A549 (cell line): ENCODE results near the gene NEURL3. TPM values are rescaled to one million over a fixed set of nuclear protein-coding genes. Genes with fewer than 3 reads are reported as not detected.
"Not testable (repeated sequence)": the region's sequence is repeated elsewhere in the genome, so short reads cannot be mapped to it uniquely, and the experiment has no call there.

Source experiments
- ATAC-seq, 2 experiments: fragments of 200-7000 bp in 1 of 2; fragments of >200 bp in 1 of 2; cut with Nextera tagmentation in 1 of 2; cut with Tn5 transposase in 1 of 2; 3 replicates each; pipeline versions ENCODE4 v1.8.0 to v1.9.1; 2018 to 2020; ENCODE audit warnings: mild to moderate bottlenecking in 1 of 2, moderate library complexity in 1 of 2
- CTCF ChIA-PET: fragments of 300-600 bp; sonication (Branson Sonifier 250); formaldehyde crosslinking; extraction: SDS; loops from one replicate; lab custom pipeline; 2021; ENCODE audit warnings: antibody characterized with exemption, inconsistent platforms; lab: Yijun Ruan, JAX
- POLR2A ChIA-PET: fragments of 350-600 bp; formaldehyde crosslinking; extraction: SDS; loops from one replicate; lab custom pipeline; 2021; ENCODE audit warnings: antibody characterized with exemption, inconsistent platforms; lab: Yijun Ruan, JAX
- DNase-seq, 2 experiments: peaks; one replicate each; pipeline versions ENCODE4 v3.0.0 to v3.0.0-alpha.2; 2011 to 2016; ENCODE audit warnings: low read depth in 1 of 2, low spot score in 1 of 2
- FAIRE-seq: peaks from 2 replicates; lab custom pipeline; 2011; peaks lifted over from hg19 to GRCh38; lab: Jason Lieb, UNC
- H3K27ac ChIP-seq, 2 experiments: fragments of >200 bp; sonication (Bioruptor Twin); formaldehyde crosslinking; 3 replicates each; pipeline ENCODE4 v1.5.1; 2016 to 2017
- H3K4me1 ChIP-seq: fragments of >200 bp; sonication (Bioruptor Twin); formaldehyde crosslinking; 3 replicates; pipeline ENCODE4 v1.6.1; 2016
- H3K4me2 ChIP-seq: fragments of >200 bp; sonication (Bioruptor Twin); formaldehyde crosslinking; 3 replicates; pipeline ENCODE4 v1.6.1; 2016
- H3K4me3 ChIP-seq: fragments of >200 bp; sonication (Bioruptor Twin); formaldehyde crosslinking; 3 replicates; pipeline ENCODE4 v1.5.1; 2016
- H3K9me3 ChIP-seq: fragments of >200 bp; sonication (Bioruptor Twin); formaldehyde crosslinking; 3 replicates; pipeline ENCODE4 v1.6.1; 2016
- CEBPB ChIP-seq, 2 experiments: fragments of >200 bp in 1 of 2; sonication (Bioruptor Twin) in 1 of 2; formaldehyde crosslinking in 1 of 2; IDR thresholded peaks; 2 replicates each; pipeline ENCODE4 v1.6.1; 2012 to 2016
- ELK1 ChIP-seq: fragments of 150-350 bp; IDR thresholded peaks from 2 replicates; pipeline ENCODE4 v1.6.1; 2014; ENCODE audit warnings: low read depth, mild to moderate bottlenecking, low read length
- ESRRA ChIP-seq: fragments of 150-350 bp; IDR thresholded peaks from 2 replicates; pipeline ENCODE4 v1.6.1; 2014; ENCODE audit warnings: mild to moderate bottlenecking, low read length, borderline replicate concordance
- FOSL2 ChIP-seq, 2 experiments: fragments of 450-650 bp in 1 of 2; fragments of >200 bp in 1 of 2; sonication (Bioruptor Twin) in 1 of 2; formaldehyde crosslinking; IDR thresholded peaks; 2 replicates each; pipeline versions ENCODE4 v1.5.0 to v1.6.1; 2016 to 2020; ENCODE audit warnings: mild to moderate bottlenecking in 1 of 2, moderate library complexity in 1 of 2
- HEYL ChIP-seq: fragments of 250-450 bp; sonication (Bioruptor Pico); IDR thresholded peaks from 2 replicates; pipeline ENCODE4 v1.8.0; 2021; ENCODE audit warnings: mild to moderate bottlenecking, moderate library complexity
- HOXB5 ChIP-seq: fragments of 250-450 bp; sonication (Bioruptor Pico); IDR thresholded peaks from 2 replicates; pipeline ENCODE4 v1.5.0; 2020; ENCODE audit warnings: mild to moderate bottlenecking, moderate library complexity
- NFE2L2 ChIP-seq: fragments of 150-350 bp; conservative IDR thresholded peaks from 2 replicates; pipeline ENCODE4 v1.6.1; 2014; ENCODE audit warnings: low read length
- NR3C1 ChIP-seq: fragments of >200 bp; sonication (Bioruptor Twin); formaldehyde crosslinking; IDR thresholded peaks from 3 replicates; pipeline ENCODE4 v1.6.1; 2017
- RAD21 ChIP-seq, 2 experiments: fragments of >200 bp in 1 of 2; sonication (Bioruptor Twin) in 1 of 2; formaldehyde crosslinking in 1 of 2; IDR thresholded peaks in 1 of 2; conservative IDR thresholded peaks in 1 of 2; 2 replicates in 1 of 2; 3 replicates in 1 of 2; pipeline ENCODE4 v1.6.1; 2012 to 2018; ENCODE audit warnings: inconsistent platforms in 1 of 2
- RARB ChIP-seq: fragments of 250-450 bp; sonication (Bioruptor Pico); IDR thresholded peaks from 2 replicates; pipeline ENCODE4 v1.8.0; 2021; ENCODE audit warnings: mild to moderate bottlenecking, moderate library complexity
- REST ChIP-seq: fragments of 200-600 bp; sonication (generic); IDR thresholded peaks from 2 replicates; pipeline ENCODE4 v1.6.1; 2016; ENCODE audit warnings: antibody characterized with exemption, mild to moderate bottlenecking, moderate library complexity
- RNF2 ChIP-seq: fragments of 200-600 bp; sonication (generic); IDR thresholded peaks from 2 replicates; pipeline ENCODE4 v1.6.1; 2016; ENCODE audit warnings: low read depth, mild to moderate bottlenecking, antibody characterized with exemption, moderate library complexity, borderline replicate concordance
- TP53 ChIP-seq: fragments of 250-450 bp; sonication (Bioruptor Pico); IDR thresholded peaks from 2 replicates; pipeline ENCODE4 v1.5.0; 2021; ENCODE audit warnings: mild to moderate bottlenecking, moderate library complexity
- ZFP36 ChIP-seq: fragments of 450-650 bp; IDR thresholded peaks from 2 replicates; pipeline ENCODE4 v1.6.1; 2014; ENCODE audit warnings: borderline replicate concordance; ENCODE audit not compliant: partially characterized antibody
- ZNF302 ChIP-seq: fragments of 250-450 bp; sonication (Bioruptor Pico); IDR thresholded peaks from 2 replicates; pipeline ENCODE4 v1.9.0; 2021; ENCODE audit warnings: inconsistent platforms, mild to moderate bottlenecking, moderate library complexity
- WGBS: methylation state at CpG from one replicate; pipeline ENCODE4 v1.1.6; 2017; ENCODE audit errors: missing lambda C conversion rate; 5-methylcytosine and 5-hydroxymethylcytosine counted together
- polyA plus RNA-seq, 4 experiments: library from polyadenylated mRNA; depleted of rRNA in 3 of 4; stranded (reverse); fragments of >200 nt; fragmentation: RNase III in 1 of 4; extraction: RNeasy Plus Mini Kit Qiagen cat#74134 plus additional on column Dnase treatment in 1 of 4; gene quantifications; 2 replicates in 3 of 4; 3 replicates in 1 of 4; pipeline ENCODE4 v1.2.3, GENCODE V29; 2011 to 2017
- TF ChIP-seq, protein P1 (sequence below): IDR thresholded peaks from 2 replicates; pipeline ENCODE4 v1.6.1; 2012
- TF ChIP-seq, protein P2 (sequence below): fragments of 450-650 bp; IDR thresholded peaks from 2 replicates; pipeline ENCODE4 v1.6.1; 2014; ENCODE audit warnings: antibody characterized with exemption

NEURL3 gene
- polyA plus RNA-seq, 2 of the 4 experiments (the other 2 are of a cell fraction): 0.28 to 0.44 TPM

DNA sequence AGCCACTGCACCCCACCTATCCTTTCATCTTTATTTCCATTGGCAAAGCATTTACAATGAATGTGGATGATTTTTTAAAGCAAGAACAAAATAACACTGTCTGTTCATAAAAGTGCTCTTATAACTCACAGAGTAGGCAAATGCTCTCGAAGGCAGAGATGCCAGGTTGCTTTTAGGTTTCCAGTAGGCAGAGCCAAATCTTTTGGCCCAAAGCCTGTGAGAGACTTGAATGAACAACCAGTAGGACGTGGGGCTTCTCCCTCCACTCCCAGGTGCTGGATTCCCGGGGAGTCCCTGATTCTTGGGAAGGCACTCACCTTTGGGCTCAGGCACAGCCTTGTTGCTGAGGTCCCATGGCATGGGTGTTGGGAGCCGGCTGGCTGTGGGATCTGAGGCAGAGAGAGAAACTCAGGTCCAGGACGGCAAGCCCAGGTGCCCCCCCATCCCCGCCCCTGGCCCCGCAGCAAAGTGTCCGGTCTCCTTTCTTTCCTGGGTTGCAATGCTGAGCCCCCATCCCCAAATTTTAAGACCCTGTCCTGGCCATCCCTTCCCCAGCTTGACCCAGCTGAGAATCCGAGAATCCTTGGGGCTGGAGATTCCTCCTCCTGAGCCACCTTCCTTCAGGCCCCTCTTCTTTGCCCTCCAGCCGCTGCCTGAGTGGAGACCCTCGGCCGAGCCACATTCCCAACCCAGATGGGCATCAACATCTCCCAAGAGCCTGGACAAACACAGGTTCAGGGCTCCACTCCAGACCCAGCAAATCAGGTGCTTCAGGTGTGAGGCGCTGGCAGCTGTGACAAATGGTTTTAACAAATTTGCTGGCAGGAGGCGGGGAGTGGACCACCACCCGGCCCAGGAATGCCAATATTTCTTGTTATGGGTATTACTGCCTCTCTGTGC, 5.8 kb downstream of the NEURL3 start:
- Histone ChIP-seq H3K9me3 (no peaks in the 10 kb centered on the region), H3K4me3 (no peak overlapping the region), H3K4me2 (no peak overlapping the region), H3K4me1 (peaks cover 4% of the 10 kb centered on the region; the same call in 2 of the 3 replicates), H3K27ac (no peak overlapping the region)
- CTCF ChIA-PET: interaction anchor here (1.5 to 1.7 kb wide), 2 partner anchors 10 kb away, joined by 4 to 10 read pairs; no protein-coding TSS in a partner anchor
- TF ChIP-seq NFE2L2: no peak
- no peak for TF ChIP-seq HEYL (CRISPR knock-in tag)
- no peak for TF ChIP-seq ZNF302
- TF ChIP-seq, protein P1, sequence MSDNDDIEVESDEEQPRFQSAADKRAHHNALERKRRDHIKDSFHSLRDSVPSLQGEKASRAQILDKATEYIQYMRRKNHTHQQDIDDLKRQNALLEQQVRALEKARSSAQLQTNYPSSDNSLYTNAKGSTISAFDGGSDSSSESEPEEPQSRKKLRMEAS: no peak
- TF ChIP-seq, protein P2, sequence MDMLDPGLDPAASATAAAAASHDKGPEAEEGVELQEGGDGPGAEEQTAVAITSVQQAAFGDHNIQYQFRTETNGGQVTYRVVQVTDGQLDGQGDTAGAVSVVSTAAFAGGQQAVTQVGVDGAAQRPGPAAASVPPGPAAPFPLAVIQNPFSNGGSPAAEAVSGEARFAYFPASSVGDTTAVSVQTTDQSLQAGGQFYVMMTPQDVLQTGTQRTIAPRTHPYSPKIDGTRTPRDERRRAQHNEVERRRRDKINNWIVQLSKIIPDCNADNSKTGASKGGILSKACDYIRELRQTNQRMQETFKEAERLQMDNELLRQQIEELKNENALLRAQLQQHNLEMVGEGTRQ: no peak
- TF ChIP-seq REST: no peak
- no peak for TF ChIP-seq NR3C1
- no peak for TF ChIP-seq RNF2
- TF ChIP-seq ZFP36: no peak
- no peak for TF ChIP-seq RAD21 (conservative IDR thresholded peaks at IDR 0.05 in 1 of 2, IDR thresholded peaks at IDR 0.05 in 1 of 2)
- no peak for TF ChIP-seq ESRRA
- TF ChIP-seq RARB (CRISPR knock-in tag): no peak
- no peak for TF ChIP-seq CEBPB (IDR thresholded peaks at IDR 0.05)
- TF ChIP-seq FOSL2 (IDR thresholded peaks at IDR 0.05): no peak
- TF ChIP-seq FOSL2 (CRISPR knock-in tag; IDR thresholded peaks at IDR 0.05): no peak
- no peak for TF ChIP-seq TP53
- TF ChIP-seq HOXB5 (CRISPR knock-in tag): no peak
- TF ChIP-seq ELK1: no peak
- DNase-seq: no peak
- POLR2A ChIA-PET: no interaction called here
- ATAC-seq: no peak
- 72% methylated on average over 13 of the region's 15 CpGs for WGBS
- no peak for FAIRE-seq

DNA sequence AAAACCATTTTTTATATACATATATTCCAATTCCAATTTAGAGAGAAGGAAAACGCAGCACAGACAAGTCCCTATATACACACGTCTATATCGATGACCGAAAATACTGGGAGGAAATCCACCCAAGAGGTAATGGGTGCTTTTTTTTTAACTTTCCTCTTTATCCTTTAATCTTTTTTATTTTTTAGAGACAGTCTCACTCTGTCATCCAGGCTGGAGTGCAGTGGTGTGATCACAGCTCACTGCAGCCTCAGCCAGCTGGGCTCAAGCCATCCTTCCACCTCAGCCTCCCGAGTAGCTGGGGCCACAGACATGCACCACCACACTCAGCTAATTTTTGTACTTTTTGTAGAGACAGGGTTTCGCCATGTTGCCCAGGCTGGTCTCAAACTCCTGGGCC, 6.5 kb downstream of the NEURL3 start:
- H3K4me1 ChIP-seq, POLR2A ChIA-PET, H3K4me2 ChIP-seq, DNase-seq, H3K9me3 ChIP-seq, ATAC-seq, H3K27ac ChIP-seq, FAIRE-seq, H3K4me3 ChIP-seq: not testable (repeated sequence)
- CTCF ChIA-PET: interaction anchor here (1.7 kb wide), 1 partner anchor 11 kb away, joined by 10 read pairs; no protein-coding TSS in a partner anchor
- 80% methylated on average over 6 of the region's 6 CpGs for WGBS
